GM23338 (cell line): Measurements from ENCODE around the gene EEA1. TPM values are rescaled to one million over a fixed set of nuclear protein-coding genes. Genes with fewer than 3 reads are reported as not detected.

Source experiments
- ATAC-seq: fragments of 200-7000 bp; cut with Tn5 transposase; 3 replicates; pipeline ENCODE4 v1.9.1; 2020
- DNase-seq: peaks from one replicate; pipeline ENCODE4 v3.0.0-alpha.2; 2015; ENCODE audit warnings: low spot score
- H2AFZ ChIP-seq: fragments of 200-600 bp; sonication (generic); 2 replicates; pipeline ENCODE4 v1.8.0; 2016; ENCODE audit warnings: antibody characterized with exemption, mild to moderate bottlenecking, moderate library complexity
- H3F3A ChIP-seq: fragments of 200-600 bp; sonication (generic); replicated peaks from 2 replicates; pipeline ENCODE4 v1.8.0; 2017; ENCODE audit warnings: antibody characterized with exemption, mixed run types, low read depth
- H3K27ac ChIP-seq: fragments of 200-600 bp; sonication (generic); 2 replicates; pipeline ENCODE4 v1.6.1; 2016; ENCODE audit warnings: low read depth
- H3K27me3 ChIP-seq: fragments of 200-600 bp; sonication (generic); 2 replicates; pipeline ENCODE4 v1.8.0; 2016; ENCODE audit warnings: mild to moderate bottlenecking, mixed run types, moderate library complexity; ENCODE audit not compliant: insufficient read depth
- H3K36me3 ChIP-seq: fragments of 200-600 bp; sonication (generic); 2 replicates; pipeline ENCODE4 v1.8.0; 2016; ENCODE audit warnings: mild to moderate bottlenecking; ENCODE audit not compliant: insufficient read depth
- H3K4me1 ChIP-seq: fragments of 200-600 bp; sonication (generic); 2 replicates; pipeline ENCODE4 v1.8.0; 2016; ENCODE audit warnings: mild to moderate bottlenecking, moderate library complexity; ENCODE audit not compliant: insufficient read depth
- H3K4me2 ChIP-seq: fragments of 200-600 bp; sonication (generic); 2 replicates; pipeline ENCODE4 v1.7.1; 2017; ENCODE audit warnings: mixed run types
- H3K4me3 ChIP-seq: fragments of 200-600 bp; sonication (generic); 2 replicates; pipeline ENCODE4 v1.6.1; 2016; ENCODE audit warnings: mixed run types
- H3K79me2 ChIP-seq: fragments of 200-600 bp; sonication (generic); replicated peaks from 2 replicates; pipeline ENCODE4 v1.8.0; 2017; ENCODE audit warnings: mild to moderate bottlenecking; ENCODE audit not compliant: insufficient read depth
- H3K9me2 ChIP-seq: fragments of 200-600 bp; sonication (generic); 2 replicates; pipeline ENCODE4 v1.8.0; 2017; ENCODE audit not compliant: insufficient read depth
- H4K20me1 ChIP-seq: fragments of 200-600 bp; sonication (generic); replicated peaks from 2 replicates; pipeline ENCODE4 v1.8.0; 2017; ENCODE audit warnings: mild to moderate bottlenecking; ENCODE audit not compliant: insufficient read depth
- H3K27ac Mint-ChIP-seq: 2 replicates; pipeline ENCODE4 v1.8.0; 2020; ENCODE audit warnings: inconsistent platforms, mild to moderate bottlenecking, moderate library complexity, mixed read lengths
- H3K27me3 Mint-ChIP-seq: 3 replicates; pipeline ENCODE4 v1.8.0; 2022; ENCODE audit warnings: low read depth, mild to moderate bottlenecking, moderate library complexity, mixed read lengths, inconsistent platforms; ENCODE audit not compliant: insufficient read depth, poor library complexity
- H3K36me3 Mint-ChIP-seq: 3 replicates; pipeline ENCODE4 v1.8.0; 2021; ENCODE audit warnings: low read depth, mild to moderate bottlenecking, inconsistent platforms, moderate library complexity, mixed read lengths
- H3K4me1 Mint-ChIP-seq: 3 replicates; pipeline ENCODE4 v1.8.0; 2020; ENCODE audit warnings: mild to moderate bottlenecking, inconsistent platforms, mixed read lengths
- H3K4me3 Mint-ChIP-seq: 3 replicates; pipeline ENCODE4 v1.8.0; 2021; ENCODE audit warnings: moderate library complexity, mild to moderate bottlenecking, inconsistent platforms, mixed read lengths
- H3K9me3 Mint-ChIP-seq: 3 replicates; pipeline ENCODE4 v1.8.0; 2020; ENCODE audit warnings: moderate library complexity, mild to moderate bottlenecking, inconsistent platforms, mixed read lengths
- ETS1 ChIP-seq: IDR thresholded peaks from 2 replicates; pipeline ENCODE4 v1.6.1; 2016; ENCODE audit warnings: antibody characterized with exemption
- EZH2 ChIP-seq: fragments of 200-600 bp; sonication (generic); IDR thresholded peaks from one replicate; pipeline ENCODE4 v1.8.0; 2017; ENCODE audit warnings: antibody characterized with exemption, mild to moderate bottlenecking, low read depth; ENCODE audit not compliant: unreplicated experiment
- JUNB ChIP-seq: IDR thresholded peaks from one replicate; pipeline ENCODE4 v1.6.1; 2016; ENCODE audit warnings: antibody characterized with exemption; ENCODE audit not compliant: unreplicated experiment
- NANOG ChIP-seq: IDR thresholded peaks from 2 replicates; pipeline ENCODE4 v1.6.1; 2016; ENCODE audit warnings: antibody characterized with exemption, borderline replicate concordance
- STAT1 ChIP-seq: IDR thresholded peaks from one replicate; pipeline ENCODE4 v1.6.1; 2016; ENCODE audit warnings: antibody characterized with exemption; ENCODE audit not compliant: unreplicated experiment
- polyA plus RNA-seq: library from polyadenylated mRNA; unstranded; fragments of >200 nt; fragmentation: Nextera tagmentation; extraction: Ambion mirVana; gene quantifications from 2 replicates; pipeline ENCODE4 v1.2.1, GENCODE V29; 2016
- total RNA-seq: library from RNA; depleted of rRNA; stranded (reverse); fragments of >200 nt; shearing (Covaris generic); gene quantifications from 2 replicates; pipeline ENCODE4 v1.2.3, GENCODE V29; 2014
- TF ChIP-seq, protein P1 (sequence below): IDR thresholded peaks from one replicate; pipeline ENCODE4 v1.6.1; 2018; ENCODE audit warnings: antibody characterized with exemption; ENCODE audit not compliant: unreplicated experiment
- TF ChIP-seq, protein P2 (sequence below), 2 experiments: fragments of 200-600 bp in 1 of 2; sonication (generic) in 1 of 2; conservative IDR thresholded peaks; 2 replicates each; pipeline versions ENCODE4 v1.5.1 to v1.6.1; 2016 to 2017; ENCODE audit warnings: antibody characterized with exemption in 2 of 2, low read depth in 2 of 2, mild to moderate bottlenecking in 2 of 2, moderate library complexity in 1 of 2

The EEA1 gene
- total and polyA plus RNA-seq, 2 experiments from 2014 or later = 10.0 to 41.1 TPM

DNA sequence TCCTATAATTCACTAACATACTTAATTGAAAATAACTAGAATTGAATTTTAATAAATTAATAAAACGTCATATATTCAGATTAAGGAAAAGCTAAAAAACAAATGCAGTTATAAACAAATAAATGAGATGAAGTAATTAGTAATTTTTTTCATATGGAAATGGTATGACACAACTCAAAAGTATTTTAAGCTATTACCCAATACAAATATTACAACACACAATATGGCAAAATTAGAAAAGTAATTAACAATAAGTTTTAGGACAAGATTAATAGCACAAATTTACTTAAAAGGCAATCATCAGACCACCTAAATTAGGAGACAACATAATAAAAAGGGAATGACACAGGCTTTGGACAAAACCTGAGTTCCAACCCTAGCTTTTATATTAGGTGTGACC lies 81.7 kb downstream of the EEA1 start:
- Histone ChIP-seq H3K36me3 (no peaks in the 10 kb centered on the region), H3K9me2 (no peaks in the 10 kb centered on the region), H3K27me3 (no peaks in the 10 kb centered on the region), H3F3A (no peaks in the 10 kb centered on the region), H3K4me2 (no peak overlapping the region), H3K4me3 (no peak overlapping the region), H3K27ac (no peak overlapping the region), H3K79me2 (no peaks in the 10 kb centered on the region), H2AFZ (no peak overlapping the region), H4K20me1 (no peaks in the 10 kb centered on the region), H3K4me1 (no peaks in the 10 kb centered on the region)
- H3K27ac Mint-ChIP-seq = no peak overlapping the region
- no peaks in the 10 kb centered on the region for H3K9me3 Mint-ChIP-seq
- ATAC-seq (no peak), DNase-seq (no peak)
- peaks cover 3% of the 10 kb centered on the region; the same call in 2 of the 3 replicates for H3K36me3 Mint-ChIP-seq
- no peaks in the 10 kb centered on the region for H3K27me3 Mint-ChIP-seq
- TF ChIP-seq JUNB = no peak
- TF ChIP-seq, protein P1, sequence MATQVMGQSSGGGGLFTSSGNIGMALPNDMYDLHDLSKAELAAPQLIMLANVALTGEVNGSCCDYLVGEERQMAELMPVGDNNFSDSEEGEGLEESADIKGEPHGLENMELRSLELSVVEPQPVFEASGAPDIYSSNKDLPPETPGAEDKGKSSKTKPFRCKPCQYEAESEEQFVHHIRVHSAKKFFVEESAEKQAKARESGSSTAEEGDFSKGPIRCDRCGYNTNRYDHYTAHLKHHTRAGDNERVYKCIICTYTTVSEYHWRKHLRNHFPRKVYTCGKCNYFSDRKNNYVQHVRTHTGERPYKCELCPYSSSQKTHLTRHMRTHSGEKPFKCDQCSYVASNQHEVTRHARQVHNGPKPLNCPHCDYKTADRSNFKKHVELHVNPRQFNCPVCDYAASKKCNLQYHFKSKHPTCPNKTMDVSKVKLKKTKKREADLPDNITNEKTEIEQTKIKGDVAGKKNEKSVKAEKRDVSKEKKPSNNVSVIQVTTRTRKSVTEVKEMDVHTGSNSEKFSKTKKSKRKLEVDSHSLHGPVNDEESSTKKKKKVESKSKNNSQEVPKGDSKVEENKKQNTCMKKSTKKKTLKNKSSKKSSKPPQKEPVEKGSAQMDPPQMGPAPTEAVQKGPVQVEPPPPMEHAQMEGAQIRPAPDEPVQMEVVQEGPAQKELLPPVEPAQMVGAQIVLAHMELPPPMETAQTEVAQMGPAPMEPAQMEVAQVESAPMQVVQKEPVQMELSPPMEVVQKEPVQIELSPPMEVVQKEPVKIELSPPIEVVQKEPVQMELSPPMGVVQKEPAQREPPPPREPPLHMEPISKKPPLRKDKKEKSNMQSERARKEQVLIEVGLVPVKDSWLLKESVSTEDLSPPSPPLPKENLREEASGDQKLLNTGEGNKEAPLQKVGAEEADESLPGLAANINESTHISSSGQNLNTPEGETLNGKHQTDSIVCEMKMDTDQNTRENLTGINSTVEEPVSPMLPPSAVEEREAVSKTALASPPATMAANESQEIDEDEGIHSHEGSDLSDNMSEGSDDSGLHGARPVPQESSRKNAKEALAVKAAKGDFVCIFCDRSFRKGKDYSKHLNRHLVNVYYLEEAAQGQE = no peak
- TF ChIP-seq EZH2 = no peak
- no peak for TF ChIP-seq ETS1
- no peak for TF ChIP-seq STAT1
- TF ChIP-seq, protein P2, sequence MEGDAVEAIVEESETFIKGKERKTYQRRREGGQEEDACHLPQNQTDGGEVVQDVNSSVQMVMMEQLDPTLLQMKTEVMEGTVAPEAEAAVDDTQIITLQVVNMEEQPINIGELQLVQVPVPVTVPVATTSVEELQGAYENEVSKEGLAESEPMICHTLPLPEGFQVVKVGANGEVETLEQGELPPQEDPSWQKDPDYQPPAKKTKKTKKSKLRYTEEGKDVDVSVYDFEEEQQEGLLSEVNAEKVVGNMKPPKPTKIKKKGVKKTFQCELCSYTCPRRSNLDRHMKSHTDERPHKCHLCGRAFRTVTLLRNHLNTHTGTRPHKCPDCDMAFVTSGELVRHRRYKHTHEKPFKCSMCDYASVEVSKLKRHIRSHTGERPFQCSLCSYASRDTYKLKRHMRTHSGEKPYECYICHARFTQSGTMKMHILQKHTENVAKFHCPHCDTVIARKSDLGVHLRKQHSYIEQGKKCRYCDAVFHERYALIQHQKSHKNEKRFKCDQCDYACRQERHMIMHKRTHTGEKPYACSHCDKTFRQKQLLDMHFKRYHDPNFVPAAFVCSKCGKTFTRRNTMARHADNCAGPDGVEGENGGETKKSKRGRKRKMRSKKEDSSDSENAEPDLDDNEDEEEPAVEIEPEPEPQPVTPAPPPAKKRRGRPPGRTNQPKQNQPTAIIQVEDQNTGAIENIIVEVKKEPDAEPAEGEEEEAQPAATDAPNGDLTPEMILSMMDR (conservative IDR thresholded peaks at IDR 0.05; ENCODE audit: low read depth in 2 of 2) = no peak
- H3K4me3 Mint-ChIP-seq = no peak overlapping the region
- peaks cover 3% of the 10 kb centered on the region; the same call in 2 of the 3 replicates for H3K4me1 Mint-ChIP-seq

DNA sequence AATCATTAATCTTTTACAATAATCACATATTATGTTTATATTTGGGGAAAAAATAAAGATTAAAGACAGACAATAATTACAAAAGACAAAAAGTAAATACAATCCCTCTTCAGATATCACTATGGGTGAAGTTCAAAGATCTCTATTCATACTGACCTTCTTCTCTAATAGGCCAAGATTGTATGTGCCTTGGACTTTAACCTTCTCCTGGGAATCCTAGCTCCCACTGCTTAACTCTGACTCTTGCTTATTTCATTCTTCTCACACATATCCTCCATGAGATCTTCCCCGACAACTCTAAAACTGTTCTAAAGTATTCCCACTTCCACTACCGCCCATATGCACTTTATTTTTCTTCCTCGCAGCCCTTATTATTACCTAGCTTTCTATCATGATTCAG lies 83.8 kb downstream of the EEA1 start:
- TF ChIP-seq NANOG = no peak
- no peak for TF ChIP-seq EZH2
- TF ChIP-seq JUNB = no peak
- TF ChIP-seq, protein P2 (conservative IDR thresholded peaks at IDR 0.05; ENCODE audit: low read depth in 2 of 2) = no peak
- H3K4me3 ChIP-seq = no peak overlapping the region
- ATAC-seq = no peak

More for the DNA sequence above, 83.8 kb downstream of the EEA1 start:
- Histone ChIP-seq H3K27ac (no peak overlapping the region), H2AFZ (no peak overlapping the region), H3K4me2 (no peak overlapping the region), H3F3A (no peaks in the 10 kb centered on the region), H3K79me2 (no peaks in the 10 kb centered on the region), H3K9me2 (no peaks in the 10 kb centered on the region), H3K36me3 (no peaks in the 10 kb centered on the region), H3K27me3 (no peaks in the 10 kb centered on the region), H4K20me1 (no peaks in the 10 kb centered on the region), H3K4me1 (no peaks in the 10 kb centered on the region)
- H3K36me3 Mint-ChIP-seq = peaks cover 14% of the 10 kb centered on the region; the same call in 2 of the 3 replicates
- H3K27ac Mint-ChIP-seq = no peak overlapping the region
- no peaks in the 10 kb centered on the region for H3K27me3 Mint-ChIP-seq
- H3K9me3 Mint-ChIP-seq = no peaks in the 10 kb centered on the region
- H3K4me1 Mint-ChIP-seq = peaks cover 3% of the 10 kb centered on the region; the same call in 2 of the 3 replicates
- DNase-seq = no peak
- no peak overlapping the region for H3K4me3 Mint-ChIP-seq
